ENCODE data around the gene HNF1B.

DNA sequence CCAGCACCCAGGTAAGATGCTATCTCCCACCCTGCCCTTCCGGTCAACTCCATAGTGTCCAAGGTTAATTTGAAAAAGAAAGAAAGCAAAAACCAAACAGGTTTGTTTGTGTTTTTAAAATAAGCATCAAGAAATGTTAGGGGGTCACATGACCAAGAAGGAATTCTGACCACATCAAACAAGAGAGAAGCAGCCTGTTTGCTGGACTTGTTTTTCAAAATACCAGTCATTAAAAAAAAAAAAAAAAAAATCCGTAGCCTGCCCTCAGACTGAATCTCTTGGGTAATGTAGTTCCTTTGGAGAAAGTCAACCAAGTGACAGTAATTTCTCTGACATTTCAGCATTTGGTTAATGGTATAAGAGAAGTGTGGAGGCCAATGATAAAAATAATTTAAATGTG, 38.4 kb downstream of the HNF1B start:
- TF ChIP-seq RAD21 (IDR thresholded peaks at IDR 0.05), result no peak
- TF ChIP-seq CTCF (IDR thresholded peaks at IDR 0.05; ENCODE audit: low read depth, low read length, missing input control), result no peak
- no peak for TF ChIP-seq YY1 (IDR thresholded peaks at IDR 0.05)
- TF ChIP-seq EGR1 (IDR thresholded peaks at IDR 0.05; ENCODE audit: low read depth in 2 of 2), result no peak
- TF ChIP-seq MAX (IDR thresholded peaks at IDR 0.05), result no peak
- TF ChIP-seq, protein P1, sequence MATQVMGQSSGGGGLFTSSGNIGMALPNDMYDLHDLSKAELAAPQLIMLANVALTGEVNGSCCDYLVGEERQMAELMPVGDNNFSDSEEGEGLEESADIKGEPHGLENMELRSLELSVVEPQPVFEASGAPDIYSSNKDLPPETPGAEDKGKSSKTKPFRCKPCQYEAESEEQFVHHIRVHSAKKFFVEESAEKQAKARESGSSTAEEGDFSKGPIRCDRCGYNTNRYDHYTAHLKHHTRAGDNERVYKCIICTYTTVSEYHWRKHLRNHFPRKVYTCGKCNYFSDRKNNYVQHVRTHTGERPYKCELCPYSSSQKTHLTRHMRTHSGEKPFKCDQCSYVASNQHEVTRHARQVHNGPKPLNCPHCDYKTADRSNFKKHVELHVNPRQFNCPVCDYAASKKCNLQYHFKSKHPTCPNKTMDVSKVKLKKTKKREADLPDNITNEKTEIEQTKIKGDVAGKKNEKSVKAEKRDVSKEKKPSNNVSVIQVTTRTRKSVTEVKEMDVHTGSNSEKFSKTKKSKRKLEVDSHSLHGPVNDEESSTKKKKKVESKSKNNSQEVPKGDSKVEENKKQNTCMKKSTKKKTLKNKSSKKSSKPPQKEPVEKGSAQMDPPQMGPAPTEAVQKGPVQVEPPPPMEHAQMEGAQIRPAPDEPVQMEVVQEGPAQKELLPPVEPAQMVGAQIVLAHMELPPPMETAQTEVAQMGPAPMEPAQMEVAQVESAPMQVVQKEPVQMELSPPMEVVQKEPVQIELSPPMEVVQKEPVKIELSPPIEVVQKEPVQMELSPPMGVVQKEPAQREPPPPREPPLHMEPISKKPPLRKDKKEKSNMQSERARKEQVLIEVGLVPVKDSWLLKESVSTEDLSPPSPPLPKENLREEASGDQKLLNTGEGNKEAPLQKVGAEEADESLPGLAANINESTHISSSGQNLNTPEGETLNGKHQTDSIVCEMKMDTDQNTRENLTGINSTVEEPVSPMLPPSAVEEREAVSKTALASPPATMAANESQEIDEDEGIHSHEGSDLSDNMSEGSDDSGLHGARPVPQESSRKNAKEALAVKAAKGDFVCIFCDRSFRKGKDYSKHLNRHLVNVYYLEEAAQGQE (IDR thresholded peaks at IDR 0.05), result no peak
- no peak for TF ChIP-seq SP1 (IDR thresholded peaks at IDR 0.05)
- no peak for TF ChIP-seq GABPA (IDR thresholded peaks at IDR 0.05 in 1 of 2, conservative IDR thresholded peaks at IDR 0.05 in 1 of 2)
- no peak for TF ChIP-seq FOXA1 (IDR thresholded peaks at IDR 0.05)
- TF ChIP-seq TAF1 (conservative IDR thresholded peaks at IDR 0.05), result no peak
- TF ChIP-seq RXRA (IDR thresholded peaks at IDR 0.05), result no peak
- TF ChIP-seq HNF4G (IDR thresholded peaks at IDR 0.05), result no peak
- TF ChIP-seq, protein P2, sequence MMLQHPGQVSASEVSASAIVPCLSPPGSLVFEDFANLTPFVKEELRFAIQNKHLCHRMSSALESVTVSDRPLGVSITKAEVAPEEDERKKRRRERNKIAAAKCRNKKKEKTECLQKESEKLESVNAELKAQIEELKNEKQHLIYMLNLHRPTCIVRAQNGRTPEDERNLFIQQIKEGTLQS (IDR thresholded peaks at IDR 0.05), result no peak
- TF ChIP-seq, protein P3, sequence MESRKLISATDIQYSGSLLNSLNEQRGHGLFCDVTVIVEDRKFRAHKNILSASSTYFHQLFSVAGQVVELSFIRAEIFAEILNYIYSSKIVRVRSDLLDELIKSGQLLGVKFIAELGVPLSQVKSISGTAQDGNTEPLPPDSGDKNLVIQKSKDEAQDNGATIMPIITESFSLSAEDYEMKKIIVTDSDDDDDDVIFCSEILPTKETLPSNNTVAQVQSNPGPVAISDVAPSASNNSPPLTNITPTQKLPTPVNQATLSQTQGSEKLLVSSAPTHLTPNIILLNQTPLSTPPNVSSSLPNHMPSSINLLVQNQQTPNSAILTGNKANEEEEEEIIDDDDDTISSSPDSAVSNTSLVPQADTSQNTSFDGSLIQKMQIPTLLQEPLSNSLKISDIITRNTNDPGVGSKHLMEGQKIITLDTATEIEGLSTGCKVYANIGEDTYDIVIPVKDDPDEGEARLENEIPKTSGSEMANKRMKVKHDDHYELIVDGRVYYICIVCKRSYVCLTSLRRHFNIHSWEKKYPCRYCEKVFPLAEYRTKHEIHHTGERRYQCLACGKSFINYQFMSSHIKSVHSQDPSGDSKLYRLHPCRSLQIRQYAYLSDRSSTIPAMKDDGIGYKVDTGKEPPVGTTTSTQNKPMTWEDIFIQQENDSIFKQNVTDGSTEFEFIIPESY (IDR thresholded peaks at IDR 0.05), result no peak
